Brain pericyte (primary cell): ENCODE results near the gene ZNF335.
"Not testable (repeated sequence)": the region's sequence is repeated elsewhere in the genome, so short reads cannot be mapped to it uniquely, and the experiment has no call there.

ENCODE experiments used
- DNase-seq: peaks from one replicate; pipeline ENCODE4 v3.0.0-alpha.2; 2012; ENCODE audit warnings: low read depth, low spot score

ZNF335 gene

DNA sequence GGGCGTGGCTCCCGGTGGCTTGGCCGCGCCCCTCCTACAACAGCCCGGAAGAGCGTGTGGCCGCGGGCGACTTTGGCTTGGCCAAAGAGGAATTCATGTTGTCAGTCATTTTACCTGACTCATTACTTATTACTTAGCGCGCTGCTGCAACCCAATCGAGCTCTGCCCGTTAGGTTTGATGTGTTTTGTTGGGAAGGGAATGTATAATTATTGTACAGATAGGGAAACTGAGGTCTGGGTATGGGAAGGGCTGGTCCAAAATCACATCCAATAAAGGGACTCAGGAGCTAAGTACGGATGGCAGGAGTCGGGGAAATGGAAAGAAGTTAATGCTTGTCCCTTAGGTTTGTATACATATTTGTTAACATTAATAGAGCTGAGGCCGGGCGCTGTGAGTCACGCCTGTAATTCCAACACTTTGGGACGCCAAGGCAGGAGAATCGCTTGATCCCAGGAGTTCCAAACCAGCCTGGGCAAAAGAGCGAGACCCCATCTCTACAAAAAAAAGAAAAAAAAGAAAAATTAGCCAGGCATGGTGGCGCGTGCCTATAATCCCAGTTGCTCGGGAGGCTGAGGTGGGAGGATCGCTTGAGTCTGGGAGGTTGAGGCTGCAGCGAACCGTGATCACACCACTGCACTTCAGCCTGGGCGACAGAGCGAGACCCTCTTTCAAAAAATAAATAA, 639 bp upstream of the ZNF335 start:
- DNase-seq: no peak

DNA sequence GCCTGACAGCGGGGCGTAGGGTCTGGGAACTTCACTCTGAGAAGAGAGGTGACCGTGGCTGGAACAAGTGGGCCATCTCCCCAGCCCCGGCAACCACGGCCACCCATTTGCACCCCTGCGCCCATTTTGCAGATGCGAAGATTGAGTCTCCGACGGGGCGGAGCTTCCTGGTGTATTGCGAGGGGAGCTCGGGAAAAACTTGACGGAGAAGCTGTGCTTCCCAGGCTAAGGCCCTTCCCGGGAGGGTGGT, 653 bp downstream of the ZNF335 start:
- no peak for DNase-seq

DNA sequence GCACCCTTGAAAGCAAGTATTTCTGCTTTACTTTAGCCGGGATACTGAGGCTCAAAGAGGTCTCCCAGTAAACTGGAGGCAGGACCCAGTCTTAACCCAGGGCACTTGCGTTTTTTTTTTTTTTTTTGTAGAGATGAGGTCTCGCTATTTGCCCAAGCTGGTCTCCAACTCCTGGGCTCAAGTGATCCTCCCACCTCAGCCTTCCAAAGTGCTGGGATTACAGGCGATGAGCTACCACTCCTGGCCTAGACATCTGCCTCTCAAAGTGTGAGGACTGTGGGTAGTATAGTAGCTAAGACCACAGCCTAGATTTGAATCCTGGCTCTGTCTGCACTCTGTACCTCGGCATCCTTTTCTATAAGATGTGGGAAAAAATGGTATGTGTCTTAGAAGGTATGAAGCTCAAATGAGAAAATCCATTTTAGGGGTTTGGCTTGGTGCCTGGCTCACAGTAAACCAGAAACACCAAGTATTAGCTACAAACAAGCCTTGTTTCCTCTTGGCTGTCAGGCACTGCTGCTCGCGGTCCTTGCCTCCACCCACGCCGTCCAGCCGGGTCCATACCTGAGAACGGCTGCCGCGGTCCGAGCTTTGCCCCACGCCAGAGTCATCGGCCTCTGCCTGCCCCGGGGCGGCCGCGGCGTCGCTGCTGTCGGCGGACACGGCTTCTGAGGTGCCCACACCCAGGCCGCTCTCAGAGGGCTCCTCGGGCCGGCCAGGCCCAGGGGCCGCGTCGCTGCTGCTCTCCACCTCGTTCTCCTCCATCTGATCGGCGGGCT, 1.2 kb downstream of the ZNF335 start:
- no peak for DNase-seq

DNA sequence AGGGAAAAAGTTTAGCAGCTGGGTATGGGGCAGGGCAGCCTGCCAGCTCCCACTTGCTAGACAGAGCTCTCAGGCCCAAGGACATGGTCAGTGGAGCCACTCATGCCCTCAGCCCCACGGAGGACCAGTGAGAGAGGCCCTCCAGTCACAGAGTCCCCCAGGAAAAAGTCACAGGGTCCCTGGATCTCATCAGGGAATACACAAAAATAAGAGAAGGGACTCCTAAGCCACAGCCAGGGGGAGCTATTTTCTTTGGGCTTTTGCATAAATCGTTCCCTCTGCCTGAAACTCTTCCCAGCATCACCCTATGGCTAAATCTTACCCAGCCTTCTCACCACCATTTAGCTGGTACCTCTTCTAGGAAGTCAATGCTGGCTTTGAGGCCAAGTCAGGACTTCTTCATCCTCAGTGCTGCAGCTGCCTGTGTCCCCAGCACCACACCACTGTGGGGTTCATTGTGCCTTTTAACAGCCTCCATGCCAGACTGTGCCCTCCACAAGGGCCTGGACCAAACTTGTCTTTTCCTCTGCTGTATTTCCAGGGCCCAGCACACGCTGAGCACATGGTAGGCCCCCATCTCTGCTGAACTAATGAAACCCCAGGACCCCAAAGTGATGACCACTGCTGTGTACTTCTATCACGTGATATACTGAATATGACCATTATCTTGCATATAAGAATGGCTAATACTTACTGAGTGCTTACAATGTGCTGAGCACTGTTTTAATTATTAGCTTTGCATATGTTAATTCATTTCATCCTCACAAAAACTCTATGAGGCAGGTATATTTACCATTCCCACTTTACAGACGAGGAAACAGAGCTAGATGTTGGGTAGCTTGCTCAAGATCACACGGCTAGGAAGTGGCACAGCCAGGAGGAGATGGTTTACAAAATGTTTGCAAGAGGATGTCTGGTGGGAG, 2.0 kb downstream of the ZNF335 start:
- no peak for DNase-seq

DNA sequence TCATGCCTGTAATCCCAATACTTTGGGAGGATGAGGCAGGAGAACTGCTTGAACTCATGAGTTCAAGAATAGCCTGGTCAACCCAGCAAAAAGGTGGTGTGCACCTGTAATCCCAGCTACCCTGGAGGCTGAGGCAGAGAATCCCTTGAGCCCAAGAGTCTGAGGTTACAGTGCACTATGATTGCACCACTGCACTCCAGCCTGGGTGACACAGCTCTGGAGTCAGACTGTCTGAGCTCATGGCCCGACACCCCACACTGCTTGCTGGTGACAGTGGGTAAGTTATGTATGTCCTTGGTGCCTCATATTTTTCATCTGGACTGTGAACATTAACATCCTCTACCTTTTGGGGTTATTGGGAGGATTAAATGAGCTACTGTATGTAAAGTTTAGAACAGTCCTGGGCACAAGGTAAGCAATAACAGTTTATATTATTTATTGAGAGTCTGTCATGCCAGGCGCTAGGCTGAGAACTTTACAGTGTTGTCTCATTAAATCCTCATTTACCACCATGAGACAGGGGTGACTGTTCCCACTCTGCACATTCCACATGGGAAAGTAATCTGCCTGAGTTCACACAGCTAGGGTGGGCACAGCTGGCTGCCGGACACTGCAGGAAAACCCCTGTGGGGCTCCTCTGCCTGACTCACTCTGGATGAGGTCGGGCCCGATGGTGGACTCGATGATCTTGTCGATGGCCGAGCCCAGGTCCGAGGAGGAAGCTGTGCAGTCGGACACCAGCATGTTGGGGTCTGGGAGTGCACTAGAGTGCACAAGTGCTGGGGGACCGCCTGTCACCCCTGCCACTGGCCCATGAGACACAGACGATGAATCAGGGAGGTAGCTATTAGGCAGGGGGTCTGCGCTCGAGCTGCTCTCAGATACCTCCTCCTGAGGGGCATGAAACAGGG, 2.9 kb downstream of the ZNF335 start:
- DNase-seq: peak; percentile 64

DNA sequence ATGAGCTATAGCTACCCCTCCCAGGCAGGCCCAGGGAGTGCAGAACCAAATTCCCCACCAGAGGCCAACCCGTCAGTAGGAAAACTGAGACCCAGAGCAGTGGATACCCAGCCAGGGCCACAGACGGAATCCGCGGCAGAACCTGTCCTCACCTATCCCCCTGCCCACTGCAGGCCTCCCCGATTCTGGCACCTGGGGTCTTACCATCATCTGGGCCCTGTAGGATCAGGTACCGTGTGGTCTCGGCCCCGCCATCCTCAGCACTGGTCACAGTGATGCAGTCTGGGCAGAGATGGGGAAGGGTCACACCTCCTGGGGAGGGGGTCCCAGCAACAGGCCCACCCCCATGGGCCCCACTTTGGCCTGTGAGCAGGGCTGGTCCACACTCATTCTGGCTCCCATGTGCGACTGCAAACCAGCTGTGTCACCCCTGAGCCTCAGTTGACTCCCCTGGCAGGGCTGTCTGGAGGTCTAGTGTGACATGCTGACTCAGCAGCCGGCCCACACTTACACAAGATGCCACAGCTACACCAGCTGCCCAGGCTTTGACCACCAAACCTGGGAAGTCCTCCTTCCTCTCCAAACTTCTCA, 3.8 kb downstream of the ZNF335 start:
- no peak for DNase-seq

DNA sequence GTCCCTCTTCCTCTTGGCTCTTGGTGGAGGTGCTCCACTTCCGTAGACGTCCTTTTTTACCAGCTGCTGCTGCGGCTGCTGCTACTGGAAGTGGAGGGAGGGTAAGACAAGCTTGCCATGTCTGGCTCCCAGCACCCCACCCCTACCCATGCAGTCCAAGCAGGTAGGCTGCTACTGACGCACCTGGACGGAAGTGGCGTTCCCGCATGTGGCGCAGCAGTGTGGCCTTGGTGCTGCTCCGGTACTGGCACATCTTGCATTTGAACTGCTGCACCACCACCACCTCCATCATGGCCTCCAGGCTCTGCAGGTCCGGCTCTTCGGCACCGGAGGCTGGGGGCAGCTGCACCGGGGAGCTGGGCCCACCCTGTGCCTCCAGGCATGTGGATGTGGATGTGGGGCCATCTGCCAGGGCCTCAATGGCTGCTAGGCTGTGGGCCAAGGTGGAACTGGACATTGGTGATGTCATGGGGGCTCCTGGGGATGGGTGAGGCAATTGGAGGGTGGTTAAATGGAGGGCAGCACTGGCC, 4.4 kb downstream of the ZNF335 start:
- no peak for DNase-seq

DNA sequence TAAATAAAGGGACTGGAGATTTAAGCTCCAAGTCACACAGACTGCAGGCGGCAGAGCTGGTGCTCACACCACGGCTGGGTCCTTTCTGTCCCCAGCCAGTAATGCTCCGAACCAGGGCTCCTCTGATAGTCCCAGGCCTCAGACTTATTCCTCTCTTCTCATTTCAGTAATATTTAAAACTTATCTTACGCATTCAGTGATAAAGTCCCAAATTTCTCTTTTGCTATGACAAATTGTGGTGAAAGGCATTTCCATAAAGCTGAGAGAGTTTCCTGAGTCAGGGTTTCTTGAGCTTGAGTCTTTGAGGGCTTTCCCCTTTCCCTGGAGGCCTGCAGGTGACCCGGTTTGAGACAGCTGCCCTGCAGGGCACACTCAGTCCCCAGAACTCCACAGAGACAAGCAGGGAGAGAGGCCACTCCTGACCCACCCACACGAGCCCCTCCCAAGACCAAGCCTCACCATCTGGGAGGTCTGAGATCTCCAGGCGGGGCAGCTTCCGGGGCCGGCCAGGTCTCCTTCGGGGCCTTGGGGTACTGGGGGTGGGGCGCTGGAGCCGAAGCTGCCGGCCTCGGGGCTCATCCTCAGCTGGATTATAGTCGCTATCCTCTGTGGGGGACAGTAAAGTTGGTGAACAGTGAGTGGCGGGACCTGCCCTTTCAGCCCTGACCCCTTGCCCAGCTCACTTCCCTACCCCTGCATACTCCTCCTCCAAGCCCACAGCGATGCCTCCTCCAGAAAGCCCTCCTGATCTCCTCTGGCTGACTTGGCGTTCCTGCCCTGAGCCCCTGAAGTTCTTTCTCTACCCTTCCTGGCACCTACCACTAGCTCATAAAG, 6.6 kb downstream of the ZNF335 start:
- no peak for DNase-seq

DNA sequence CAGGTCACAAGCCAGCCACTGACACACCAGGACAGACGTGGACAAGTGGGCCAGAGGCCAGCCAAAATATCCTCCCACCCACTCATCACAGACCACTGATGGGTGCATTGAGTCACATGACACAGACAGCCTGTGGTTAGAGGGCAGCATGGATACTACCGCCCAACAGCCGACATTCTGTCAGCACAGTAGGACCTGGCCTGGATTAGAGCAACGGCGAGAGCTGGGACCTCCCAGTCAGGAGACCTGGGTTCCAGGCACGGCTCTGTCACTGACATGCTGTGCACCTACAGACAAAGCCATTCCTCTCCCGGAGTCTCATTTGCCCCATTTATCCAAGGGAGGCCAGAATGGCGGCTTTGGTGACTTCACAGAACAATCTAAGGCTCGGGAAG, 8.0 kb downstream of the ZNF335 start:
- DNase-seq: no peak

DNA sequence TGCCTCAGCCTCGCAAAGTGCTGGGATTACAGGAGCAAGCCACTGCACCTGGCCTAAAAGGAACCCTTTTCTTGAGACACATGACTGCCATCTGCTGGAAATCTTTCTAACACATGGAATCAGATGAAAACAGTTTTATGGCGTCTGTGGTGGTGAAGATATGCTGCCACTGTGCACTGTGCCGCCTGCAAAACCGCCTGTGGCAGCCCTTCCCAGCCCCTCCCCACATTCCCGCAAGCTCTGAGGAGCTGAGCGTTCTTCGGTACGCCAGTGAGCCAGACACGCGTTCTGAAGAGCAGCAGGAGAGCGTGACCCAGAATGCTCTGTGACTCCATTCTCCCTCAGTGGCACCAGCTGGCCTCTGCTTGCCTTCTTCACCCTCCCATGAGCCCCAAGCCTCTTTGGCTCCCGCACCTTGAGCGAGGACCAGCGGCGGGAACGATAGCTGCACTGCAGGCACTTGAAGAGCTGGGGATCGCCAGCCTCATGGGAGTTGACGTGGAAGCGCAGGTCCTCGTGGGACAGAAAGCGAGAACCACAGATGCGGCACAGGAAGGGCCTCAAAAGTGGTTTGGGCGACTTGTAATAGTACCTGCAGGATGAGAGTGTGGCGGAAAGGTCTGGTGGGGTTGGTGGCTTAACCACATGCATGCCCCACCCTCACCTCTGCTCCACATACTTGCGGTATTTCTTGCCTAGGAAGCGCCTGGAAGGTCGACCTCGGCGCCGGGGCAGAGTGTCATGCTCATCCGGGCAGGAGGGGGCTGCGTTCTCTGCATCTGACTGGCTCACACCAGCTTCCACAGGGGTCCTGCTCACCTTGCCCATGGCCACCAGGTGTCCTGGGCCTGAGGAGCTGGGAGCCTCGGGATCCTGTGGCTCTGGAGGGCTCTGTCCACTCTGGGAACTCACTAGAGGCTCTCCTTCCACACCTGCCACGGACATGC, 8.7 kb downstream of the ZNF335 start:
- no peak for DNase-seq

DNA sequence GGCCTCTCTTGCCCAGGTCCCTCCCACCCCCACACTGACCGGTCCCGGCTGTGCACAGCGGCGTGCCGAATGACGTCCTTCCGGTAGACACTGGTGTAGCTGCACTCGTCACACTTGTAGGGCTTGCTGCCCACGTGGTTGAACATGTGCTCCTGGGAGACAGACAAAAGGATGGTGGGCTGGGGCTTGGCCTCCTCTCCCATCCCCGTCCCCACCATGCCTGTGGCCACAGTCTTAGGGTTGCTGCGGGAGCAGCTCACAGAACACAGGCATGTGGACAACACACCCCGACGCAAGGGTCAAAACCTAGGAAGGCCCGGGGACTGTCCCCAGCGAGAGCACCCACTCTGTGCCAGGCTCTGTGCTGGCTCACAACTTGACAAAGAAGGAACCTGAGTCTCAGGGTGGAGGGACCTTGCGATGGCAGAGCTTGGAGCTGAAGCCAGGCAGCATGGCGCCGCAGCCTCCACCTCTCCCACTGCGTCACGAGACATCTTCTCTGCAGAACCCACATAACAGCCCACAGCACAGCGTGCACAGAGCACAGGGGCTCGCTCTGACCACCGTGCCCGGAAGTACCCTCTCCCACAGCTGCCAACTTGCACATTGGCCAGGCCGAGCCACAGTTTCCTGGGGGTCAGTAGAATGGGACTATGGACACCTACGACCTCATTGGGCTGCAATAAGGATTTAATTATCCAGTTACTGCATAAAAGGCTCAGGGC, 9.8 kb downstream of the ZNF335 start:
- no peak for DNase-seq

DNA sequence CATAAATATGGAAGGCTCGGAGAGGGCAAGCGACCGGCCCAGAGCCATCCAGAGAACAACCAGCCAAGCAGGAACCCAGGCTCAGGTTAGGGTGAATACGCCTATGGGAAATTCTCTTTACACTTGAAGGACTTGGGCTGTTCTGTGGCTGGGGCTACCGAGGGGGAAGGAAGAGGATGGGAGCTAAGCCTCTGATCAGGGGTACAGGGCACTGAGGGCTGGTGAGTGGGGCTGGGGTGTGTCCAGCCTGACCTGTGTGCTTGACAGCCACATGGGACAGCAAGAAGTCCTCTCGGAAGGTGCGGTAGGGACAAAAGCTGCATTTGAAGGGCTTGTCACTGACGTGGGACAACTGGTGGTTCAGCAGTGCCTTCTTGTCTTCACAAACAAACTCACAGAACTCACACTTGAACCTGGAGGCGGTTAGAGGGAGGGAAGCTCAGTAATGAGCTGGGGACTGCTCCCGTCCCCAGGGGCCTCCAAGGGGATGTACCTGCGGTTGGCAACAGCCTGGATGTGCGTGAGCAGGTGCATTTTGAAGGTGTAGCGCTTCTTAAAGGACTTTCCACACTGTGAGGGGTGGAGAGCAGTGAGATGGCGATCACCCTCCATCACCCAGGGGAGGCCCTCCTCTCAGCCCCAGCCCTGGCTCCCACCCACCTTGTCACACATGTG, 11.9 kb downstream of the ZNF335 start:
- no peak for DNase-seq

DNA sequence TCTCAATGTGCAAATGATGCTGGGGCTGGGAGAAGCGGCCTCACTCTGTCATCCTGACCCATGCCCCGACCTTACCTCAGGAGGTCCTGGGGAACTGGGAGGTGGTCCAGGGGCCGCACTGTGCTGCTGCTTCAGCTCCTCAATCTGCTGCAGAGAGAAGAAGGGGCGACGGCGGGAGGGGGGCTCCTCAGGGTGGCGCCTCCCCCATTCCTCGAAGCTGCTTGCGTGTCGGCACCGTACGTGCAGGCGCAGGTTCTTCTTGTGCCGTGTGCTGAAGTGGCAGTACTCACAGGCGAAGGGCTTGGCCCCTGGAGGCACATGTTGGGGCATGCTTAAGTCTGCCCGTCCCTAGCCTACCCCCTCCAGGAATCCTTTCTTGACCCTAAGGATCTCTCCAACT, 12.9 kb downstream of the ZNF335 start:
- no peak for DNase-seq

DNA sequence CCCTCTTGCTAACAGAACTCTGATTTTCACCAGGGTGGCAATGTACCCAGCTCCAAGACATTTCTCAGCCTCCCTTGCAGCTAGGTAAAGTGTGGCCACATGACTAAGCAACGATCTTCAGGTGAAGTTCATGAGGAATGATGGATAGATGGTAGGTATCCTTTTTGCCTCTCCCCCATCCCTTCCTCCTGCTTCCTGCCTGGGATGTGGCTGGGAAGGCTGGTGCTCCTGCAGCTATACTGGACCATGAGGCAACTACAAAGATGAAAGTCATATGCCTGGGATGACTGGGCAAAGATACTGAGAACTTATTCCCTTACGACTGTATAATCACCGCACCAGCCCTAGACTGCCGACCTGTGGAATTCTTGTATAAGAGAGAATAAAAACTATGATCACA, 13.4 kb downstream of the ZNF335 start:
- DNase-seq: no peak

DNA sequence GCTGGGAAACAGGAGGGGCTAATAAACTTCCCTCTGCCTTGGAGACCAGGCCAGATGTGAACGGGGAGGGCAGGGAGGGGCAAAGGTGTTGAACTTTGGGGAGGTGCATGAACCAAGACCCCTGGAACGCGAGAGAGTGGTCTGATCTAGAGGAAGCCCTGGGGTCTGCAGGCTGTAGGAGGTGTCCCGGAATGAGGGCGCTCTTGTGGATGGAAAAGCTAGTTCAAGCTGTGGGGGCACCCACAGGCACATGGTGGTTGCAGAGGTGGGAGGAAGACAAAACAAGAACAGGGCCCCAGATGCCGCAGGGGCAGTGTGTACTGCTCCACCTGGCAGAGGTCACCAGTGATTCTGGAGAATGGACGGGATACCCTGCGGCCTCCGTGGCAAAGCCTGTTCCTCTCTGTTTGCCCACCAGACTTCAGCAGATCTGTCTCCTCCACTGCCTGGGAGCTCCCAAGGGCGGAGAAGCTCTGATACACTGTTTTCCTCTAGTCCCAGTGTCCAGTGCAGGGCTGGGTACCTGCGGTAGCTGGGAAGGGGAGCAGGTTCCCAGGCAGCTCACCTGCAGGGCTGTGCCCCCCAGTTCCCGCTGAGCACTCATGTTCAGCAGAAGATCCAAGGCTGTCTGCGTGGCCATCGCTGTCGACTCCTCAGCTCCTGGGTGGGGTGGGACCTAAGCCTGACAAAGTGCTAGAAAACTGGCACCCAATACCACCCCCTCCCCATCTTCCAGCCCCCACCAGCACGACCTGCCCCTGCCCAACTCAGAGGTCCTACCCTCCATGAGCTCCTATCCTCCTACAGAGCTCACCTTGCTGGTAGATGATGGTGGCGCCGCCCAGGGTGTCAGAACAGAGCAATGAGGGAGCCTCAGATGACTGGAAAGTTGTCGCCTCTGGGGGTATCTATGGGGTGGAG, 14.7 kb downstream of the ZNF335 start:
- no peak for DNase-seq

DNA sequence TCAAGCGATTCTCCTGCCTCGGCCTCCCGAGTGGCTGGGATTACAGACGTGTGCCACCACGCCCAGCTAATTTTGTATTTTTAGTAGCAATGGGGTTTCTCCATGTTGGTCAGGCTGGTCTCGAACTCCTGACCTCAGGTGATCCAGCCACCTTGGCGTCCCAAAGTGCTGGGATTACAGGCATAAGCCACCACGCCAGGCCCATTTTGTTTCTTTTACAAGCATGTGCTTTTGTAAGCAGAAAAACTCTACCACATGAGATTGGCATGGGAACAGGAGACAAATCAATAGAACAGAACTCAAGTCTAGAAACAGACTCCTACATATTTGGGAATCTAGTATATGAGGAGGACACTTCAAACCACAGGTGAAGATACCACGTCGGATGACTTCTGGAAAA, 15.7 kb downstream of the ZNF335 start:
- not testable (repeated sequence) for DNase-seq

DNA sequence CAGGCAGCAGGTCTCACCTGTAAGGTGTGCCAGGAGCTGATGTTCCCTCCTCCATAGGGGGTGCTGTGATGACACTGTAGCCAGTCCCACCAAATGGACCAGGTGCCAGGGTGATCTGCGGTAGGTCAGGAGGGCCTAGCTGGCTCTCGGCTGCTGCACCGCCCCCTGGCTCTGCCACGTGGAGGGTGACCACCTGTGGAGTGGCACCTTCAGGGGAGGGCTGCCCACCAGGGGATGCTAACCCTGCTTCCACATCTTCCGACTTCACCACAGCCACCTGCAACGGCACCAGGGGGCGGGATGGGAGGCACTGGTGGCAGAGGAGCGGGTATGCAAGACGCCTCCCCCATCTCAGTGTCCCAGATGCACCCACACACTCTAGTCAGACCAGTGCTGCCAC, 18.3 kb downstream of the ZNF335 start:
- DNase-seq: no peak
